Measurements from ENCODE around the gene FILIP1L. TPM values are rescaled to one million over a fixed set of nuclear protein-coding genes. Genes with fewer than 3 reads are reported as not detected.

FILIP1L gene
- total RNA-seq, 1 donor from 2014 or later, result 1.5 TPM

GRCh38 chr3:99857278-99857677 is 257.0 kb downstream of the FILIP1L start:
- no peak overlapping the region for H3K4me3 Mint-ChIP-seq
- ATAC-seq (ENCODE audit: low read depth) (no peak), DNase-seq (no peak)
- intact Hi-C loops (cut with micrococcal nuclease), result no loop called here
- no peaks in the 10 kb centered on the region for H3K27me3 Mint-ChIP-seq
- H3K9me3 Mint-ChIP-seq, result no peaks in the 10 kb centered on the region
- no peak for TF ChIP-seq CTCF (IDR thresholded peaks at IDR 0.05)
- no peaks in the 10 kb centered on the region for H3K36me3 Mint-ChIP-seq (ENCODE audit: low read depth)
- ChIA-PET POLR2A (no interaction called here), CTCF (interaction anchor here (0.7 kb wide), 1 partner anchor 26 kb away, joined by 3 read pairs; no protein-coding TSS in a partner anchor)
- H3K4me1 Mint-ChIP-seq, result peaks cover 2% of the 10 kb centered on the region
- no peak overlapping the region for H3K27ac Mint-ChIP-seq

GRCh38 chr3:99856437-99857220 is 257.7 kb downstream of the FILIP1L start:
- H3K4me3 Mint-ChIP-seq, result no peak overlapping the region
- no peaks in the 10 kb centered on the region for H3K27me3 Mint-ChIP-seq
- DNase-seq (no peak), ATAC-seq (ENCODE audit: low read depth) (no peak)
- H3K27ac Mint-ChIP-seq, result no peak overlapping the region
- no peak for TF ChIP-seq CTCF (IDR thresholded peaks at IDR 0.05)
- peaks cover 2% of the 10 kb centered on the region for H3K4me1 Mint-ChIP-seq
- no peaks in the 10 kb centered on the region for H3K9me3 Mint-ChIP-seq
- intact Hi-C loops (cut with micrococcal nuclease), result no loop called here
- POLR2A ChIA-PET, result no interaction called here
- no peaks in the 10 kb centered on the region for H3K36me3 Mint-ChIP-seq (ENCODE audit: low read depth)
- CTCF ChIA-PET, result interaction anchor here (0.7 kb wide), 1 partner anchor 25 kb away, joined by 3 read pairs; no protein-coding TSS in a partner anchor

DNA sequence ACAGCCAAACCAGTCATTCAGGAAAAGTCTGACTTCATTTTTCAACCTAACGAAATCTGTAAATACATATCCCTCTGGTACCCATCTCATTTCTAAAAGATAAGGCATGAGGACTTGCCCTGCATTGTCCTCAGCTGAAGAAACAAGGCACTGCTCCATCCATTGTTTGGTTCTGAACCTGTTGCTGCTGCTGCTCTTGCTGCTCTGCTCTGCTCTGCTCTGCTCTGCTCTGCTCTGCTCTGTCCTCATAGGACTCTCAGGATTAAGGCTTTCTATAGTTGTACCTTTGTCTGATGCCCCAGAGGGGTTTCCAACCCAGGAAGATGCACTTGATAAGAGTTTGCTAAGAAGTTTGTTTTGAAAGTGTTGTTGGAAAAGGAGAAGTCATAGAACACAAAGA is 258.4 kb downstream of the FILIP1L start:
- no peak for TF ChIP-seq CTCF (IDR thresholded peaks at IDR 0.05)
- POLR2A ChIA-PET, result no interaction called here
- no peak for DNase-seq
- intact Hi-C loops (cut with micrococcal nuclease), result no loop called here
- Mint-ChIP-seq H3K4me3 (no peak overlapping the region), H3K27me3 (no peaks in the 10 kb centered on the region), H3K27ac (no peak overlapping the region), H3K4me1 (peaks cover 2% of the 10 kb centered on the region), H3K36me3 (ENCODE audit: low read depth) (no peaks in the 10 kb centered on the region), H3K9me3 (no peaks in the 10 kb centered on the region)
- no peak for ATAC-seq (ENCODE audit: low read depth)
- CTCF ChIA-PET, result no interaction called here

DNA sequence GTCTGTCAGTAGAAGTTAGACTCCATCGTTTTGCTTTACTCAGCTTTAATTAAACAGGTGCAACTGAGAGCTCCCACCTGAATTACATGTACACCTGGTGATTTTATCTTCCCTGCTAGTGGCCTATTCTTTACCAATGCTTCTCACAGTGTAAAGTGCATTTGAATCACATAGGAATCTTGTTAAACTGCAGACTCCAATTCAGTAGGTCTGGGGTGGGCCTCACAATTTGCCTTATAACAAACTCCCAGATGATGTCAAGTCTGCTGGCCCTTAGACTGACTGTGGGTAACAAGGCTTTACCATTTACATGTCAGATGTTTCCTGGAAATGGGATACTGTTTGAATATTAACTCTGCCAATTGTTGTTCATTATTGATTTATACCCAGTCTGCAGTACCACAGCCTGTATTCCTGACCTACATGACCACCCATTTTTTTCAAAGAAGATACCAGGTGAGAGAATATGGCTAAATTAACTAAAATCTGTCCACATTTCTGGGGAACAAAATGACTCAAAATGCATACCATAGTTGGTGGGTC is 259.5 kb downstream of the FILIP1L start:
- H3K4me1 Mint-ChIP-seq, result peaks cover 2% of the 10 kb centered on the region
- no peak for TF ChIP-seq CTCF (IDR thresholded peaks at IDR 0.05)
- no peak overlapping the region for H3K27ac Mint-ChIP-seq
- no peaks in the 10 kb centered on the region for H3K9me3 Mint-ChIP-seq
- intact Hi-C loops (cut with micrococcal nuclease), result no loop called here
- H3K27me3 Mint-ChIP-seq, result no peaks in the 10 kb centered on the region
- no peak for DNase-seq
- ChIA-PET POLR2A (no interaction called here), CTCF (no interaction called here)
- no peak overlapping the region for H3K4me3 Mint-ChIP-seq
- H3K36me3 Mint-ChIP-seq (ENCODE audit: low read depth), result no peaks in the 10 kb centered on the region
- no peak for ATAC-seq (ENCODE audit: low read depth)

DNA sequence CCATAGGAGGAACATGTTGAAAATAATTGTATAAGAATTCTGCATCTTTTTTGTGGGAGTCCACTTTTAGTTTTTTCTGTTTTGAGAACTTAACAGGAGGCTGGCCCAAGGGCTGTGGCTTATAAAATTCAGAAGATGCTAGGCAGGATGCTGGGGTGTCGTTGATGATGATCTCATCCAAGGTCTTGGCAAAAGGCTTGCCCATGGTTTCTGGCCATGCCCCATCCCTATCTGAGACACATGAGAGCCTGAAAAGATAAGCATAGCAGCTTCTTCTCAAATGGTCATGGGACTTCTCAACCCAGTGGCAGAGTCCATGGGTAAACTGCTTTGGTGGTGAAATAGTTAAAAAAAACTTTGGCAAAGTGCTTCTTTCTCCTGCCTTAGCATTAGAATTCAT is 261.4 kb downstream of the FILIP1L start:
- ChIA-PET POLR2A (no interaction called here), CTCF (no interaction called here)
- TF ChIP-seq CTCF (IDR thresholded peaks at IDR 0.05), result no peak
- Mint-ChIP-seq H3K9me3 (no peaks in the 10 kb centered on the region), H3K4me3 (no peak overlapping the region), H3K4me1 (peaks cover 2% of the 10 kb centered on the region), H3K27ac (no peak overlapping the region), H3K27me3 (no peaks in the 10 kb centered on the region), H3K36me3 (ENCODE audit: low read depth) (no peaks in the 10 kb centered on the region)
- intact Hi-C loops (cut with micrococcal nuclease), result no loop called here
- ATAC-seq (ENCODE audit: low read depth) (no peak), DNase-seq (no peak)
